OCI-LY1 (cell line): ENCODE data around the gene SH3BP1.

Experiments
- CTCF ChIP-seq: fragments of 200-600 bp; sonication (generic), shearing (Covaris generic); IDR thresholded peaks from 2 replicates; pipeline ENCODE4 v1.5.1; 2017; ENCODE audit warnings: mild to moderate bottlenecking, antibody characterized with exemption, low read length, moderate library complexity, mixed read lengths
- EZH2 ChIP-seq: fragments of 200-600 bp; sonication (generic), shearing (Covaris generic); IDR thresholded peaks from 2 replicates; pipeline ENCODE4 v1.8.0; 2017; ENCODE audit warnings: borderline replicate concordance, mixed run types, mild to moderate bottlenecking, antibody characterized with exemption, low read length, moderate library complexity, mixed read lengths

- TF ChIP-seq CTCF (peak; percentile 25; the same call in 1 of the 2 replicates), EZH2 (no peak)
Measured at GRCh38 chr22:37634417-37634924, 5.0 kb upstream of the SH3BP1 start.
